HepG2 (cell line): ENCODE data around the gene ELOVL6. TPM values are rescaled to one million over a fixed set of nuclear protein-coding genes. Genes with fewer than 3 reads are reported as not detected.

Experiments
- CEBPG ChIP-seq: IDR thresholded peaks from 2 replicates; pipeline ENCODE4 v1.6.1; 2016
- CHCHD3 ChIP-seq: sonication (generic); formaldehyde crosslinking; IDR thresholded peaks from 2 replicates; pipeline ENCODE4 v1.8.0; 2022; ENCODE audit warnings: mild to moderate bottlenecking, missing genetic modification reagents, moderate library complexity
- CHD4 ChIP-seq: fragments of 200-600 bp; sonication (generic); IDR thresholded peaks from 2 replicates; pipeline ENCODE4 v1.7.0; 2017; ENCODE audit warnings: mild to moderate bottlenecking, low read length, borderline replicate concordance
- GFI1 ChIP-seq: sonication (generic); formaldehyde crosslinking; IDR thresholded peaks from 2 replicates; pipeline ENCODE4 v1.5.0; 2020; ENCODE audit warnings: missing genetic modification reagents, mild to moderate bottlenecking, borderline replicate concordance
- HNRNPL ChIP-seq: fragments of 200-400 bp; formaldehyde crosslinking; IDR thresholded peaks from 2 replicates; pipeline ENCODE4 v1.6.1; 2017; ENCODE audit warnings: mild to moderate bottlenecking, low read depth, low read length
- HNRNPUL1 ChIP-seq: fragments of 200-400 bp; formaldehyde crosslinking; IDR thresholded peaks from 2 replicates; pipeline ENCODE4 v1.6.1; 2017; ENCODE audit warnings: low read depth, mild to moderate bottlenecking, low read length, moderate library complexity
- HOMEZ ChIP-seq: IDR thresholded peaks from 2 replicates; pipeline ENCODE4 v1.6.1; 2016; ENCODE audit warnings: low read depth
- JUND ChIP-seq: sonication (generic); formaldehyde crosslinking; IDR thresholded peaks from 2 replicates; pipeline ENCODE4 v1.8.0; 2022; ENCODE audit warnings: mild to moderate bottlenecking, missing genetic modification reagents
- PRDM10 ChIP-seq: sonication (generic); formaldehyde crosslinking; IDR thresholded peaks from 2 replicates; pipeline ENCODE4 v1.4.0; 2020; ENCODE audit warnings: low read depth, missing genetic modification reagents
- RORA ChIP-seq: sonication (generic); formaldehyde crosslinking; IDR thresholded peaks from 2 replicates; pipeline ENCODE4 v1.5.0; 2020; ENCODE audit warnings: mild to moderate bottlenecking, missing genetic modification reagents, moderate library complexity
- SOX13 ChIP-seq, 3 experiments: fragments of 450-650 bp in 1 of 3; sonication (generic) in 1 of 3; formaldehyde crosslinking in 1 of 3; IDR thresholded peaks in 2 of 3; conservative IDR thresholded peaks in 1 of 3; 2 replicates each; pipeline versions ENCODE4 v1.5.0 to v1.6.1; 2016 to 2020; ENCODE audit warnings: antibody characterized with exemption in 1 of 3, mild to moderate bottlenecking in 1 of 3, missing compliant biosample characterization in 1 of 3, missing genetic modification reagents in 1 of 3, moderate library complexity in 1 of 3
- THAP8 ChIP-seq: sonication (generic); formaldehyde crosslinking; IDR thresholded peaks from 2 replicates; pipeline ENCODE4 v1.5.1; 2020; ENCODE audit warnings: missing genetic modification reagents, mild to moderate bottlenecking, borderline replicate concordance
- ZNF160 ChIP-seq: sonication (generic); formaldehyde crosslinking; IDR thresholded peaks from 2 replicates; pipeline ENCODE4 v1.8.0; 2022; ENCODE audit warnings: mild to moderate bottlenecking, inconsistent platforms, missing genetic modification reagents
- ZNF562 ChIP-seq: sonication (generic); formaldehyde crosslinking; IDR thresholded peaks from 2 replicates; pipeline ENCODE4 v1.8.0; 2022; ENCODE audit warnings: missing genetic modification reagents, borderline replicate concordance
- polyA plus RNA-seq, 8 experiments: library from polyadenylated mRNA; depleted of rRNA in 3 of 8; stranded (reverse) in 7 of 8; unstranded in 1 of 8; fragments of >200 nt; fragmentation: Illumina TruSeq in 4 of 8; extraction: Trizol in 4 of 8; gene quantifications; 2 replicates each; pipeline versions ENCODE4 v1.2.1 to v1.2.3, GENCODE V29; 2011 to 2016; ENCODE audit warnings: low read depth in 4 of 8, missing spikeins in 1 of 8, mixed read lengths in 1 of 8; ENCODE audit not compliant: insufficient read depth in 1 of 8
- total RNA-seq, 5 experiments: library from RNA; depleted of rRNA; stranded (reverse); fragments of >200 nt; fragmentation: Illumina TruSeq; extraction: Trizol; gene quantifications; 2 replicates each; pipeline ENCODE4 v1.2.3, GENCODE V29; 2016; ENCODE audit warnings: low read depth in 1 of 5
- TF ChIP-seq, protein P1 (sequence below): IDR thresholded peaks from 2 replicates; pipeline ENCODE4 v1.6.1; 2012; ENCODE audit warnings: low read depth, low read length, improper control_type of control experiment
- TF ChIP-seq, protein P2 (sequence below): sonication (generic); formaldehyde crosslinking; IDR thresholded peaks from 2 replicates; pipeline ENCODE4 v1.8.0; 2022; ENCODE audit warnings: low read depth, missing genetic modification reagents
- TF ChIP-seq, protein P3 (sequence below): sonication (generic); formaldehyde crosslinking; IDR thresholded peaks from 2 replicates; pipeline ENCODE4 v1.5.0; 2020; ENCODE audit warnings: mild to moderate bottlenecking, missing genetic modification reagents, borderline replicate concordance

The ELOVL6 gene
- total and polyA plus RNA-seq, 2 of the 13 experiments (the other 11 are each of a cell fraction or from before 2014, with no cell fraction given) = 14.1 to 23.2 TPM

- TF ChIP-seq, protein P1, sequence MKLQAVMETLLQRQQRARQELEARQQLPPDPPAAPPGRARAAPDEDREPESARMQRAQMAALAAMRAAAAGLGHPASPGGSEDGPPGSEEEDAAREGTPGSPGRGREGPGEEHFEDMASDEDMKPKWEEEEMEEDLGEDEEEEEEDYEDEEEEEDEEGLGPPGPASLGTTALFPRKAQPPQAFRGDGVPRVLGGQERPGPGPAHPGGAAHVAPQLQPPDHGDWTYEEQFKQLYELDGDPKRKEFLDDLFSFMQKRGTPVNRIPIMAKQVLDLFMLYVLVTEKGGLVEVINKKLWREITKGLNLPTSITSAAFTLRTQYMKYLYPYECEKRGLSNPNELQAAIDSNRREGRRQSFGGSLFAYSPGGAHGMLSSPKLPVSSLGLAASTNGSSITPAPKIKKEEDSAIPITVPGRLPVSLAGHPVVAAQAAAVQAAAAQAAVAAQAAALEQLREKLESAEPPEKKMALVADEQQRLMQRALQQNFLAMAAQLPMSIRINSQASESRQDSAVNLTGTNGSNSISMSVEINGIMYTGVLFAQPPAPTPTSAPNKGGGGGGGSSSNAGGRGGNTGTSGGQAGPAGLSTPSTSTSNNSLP = no peak
- TF ChIP-seq HOMEZ (CRISPR knock-in tag) (no peak), PRDM10 (CRISPR knock-in tag) (no peak), GFI1 (CRISPR knock-in tag) (no peak), SOX13 (IDR thresholded peaks at IDR 0.05) (no peak), SOX13 (CRISPR knock-in tag; conservative IDR thresholded peaks at IDR 0.05 in 1 of 2, IDR thresholded peaks at IDR 0.05 in 1 of 2) (no peak), RORA (CRISPR knock-in tag) (no peak), CEBPG (CRISPR knock-in tag) (no peak), HNRNPL (peak; percentile 68; the same call in 1 of the 2 replicates), JUND (CRISPR knock-in tag) (no peak), ZNF562 (CRISPR knock-in tag) (no peak), THAP8 (CRISPR knock-in tag) (no peak), HNRNPUL1 (no peak), ZNF160 (no peak), CHD4 (no peak), CHCHD3 (CRISPR knock-in tag) (no peak)
- TF ChIP-seq, protein P2, sequence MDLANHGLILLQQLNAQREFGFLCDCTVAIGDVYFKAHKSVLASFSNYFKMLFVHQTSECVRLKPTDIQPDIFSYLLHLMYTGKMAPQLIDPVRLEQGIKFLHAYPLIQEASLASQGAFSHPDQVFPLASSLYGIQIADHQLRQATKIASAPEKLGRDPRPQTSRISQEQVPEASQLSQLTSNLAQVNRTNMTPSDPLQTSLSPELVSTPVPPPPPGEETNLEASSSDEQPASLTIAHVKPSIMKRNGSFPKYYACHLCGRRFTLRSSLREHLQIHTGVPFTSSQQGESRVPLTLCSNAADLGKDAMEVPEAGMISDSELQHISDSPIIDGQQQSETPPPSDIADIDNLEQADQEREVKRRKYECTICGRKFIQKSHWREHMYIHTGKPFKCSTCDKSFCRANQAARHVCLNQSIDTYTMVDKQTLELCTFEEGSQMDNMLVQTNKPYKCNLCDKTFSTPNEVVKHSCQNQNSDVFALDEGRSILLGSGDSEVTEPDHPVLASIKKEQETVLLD (CRISPR knock-in tag) = no peak
- TF ChIP-seq, protein P3, sequence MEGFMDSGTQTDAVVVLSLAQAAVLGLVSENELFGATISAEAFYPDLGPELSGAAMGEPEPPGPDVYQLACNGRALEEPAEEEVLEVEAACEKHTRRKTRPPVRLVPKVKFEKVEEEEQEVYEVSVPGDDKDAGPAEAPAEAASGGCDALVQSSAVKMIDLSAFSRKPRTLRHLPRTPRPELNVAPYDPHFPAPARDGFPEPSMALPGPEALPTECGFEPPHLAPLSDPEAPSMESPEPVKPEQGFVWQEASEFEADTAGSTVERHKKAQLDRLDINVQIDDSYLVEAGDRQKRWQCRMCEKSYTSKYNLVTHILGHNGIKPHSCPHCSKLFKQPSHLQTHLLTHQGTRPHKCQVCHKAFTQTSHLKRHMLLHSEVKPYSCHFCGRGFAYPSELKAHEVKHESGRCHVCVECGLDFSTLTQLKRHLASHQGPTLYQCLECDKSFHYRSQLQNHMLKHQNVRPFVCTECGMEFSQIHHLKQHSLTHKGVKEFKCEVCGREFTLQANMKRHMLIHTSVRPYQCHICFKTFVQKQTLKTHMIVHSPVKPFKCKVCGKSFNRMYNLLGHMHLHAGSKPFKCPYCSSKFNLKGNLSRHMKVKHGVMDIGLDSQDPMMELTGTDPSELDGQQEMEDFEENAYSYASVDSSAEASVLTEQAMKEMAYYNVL = peak; percentile 33; the same call in 1 of the 2 replicates
These were observed 2.1 kb downstream of the ELOVL6 start (continued) for GRCh38 chr4:110196206-110196870.
